Stimulated activated CD8-positive, alpha-beta memory T cell treated with anti-CD3 and anti-CD28 coated beads, Interleukin-2, amount 100 ng/mL, for 1 hour (primary cell): ENCODE data around the gene RTBDN.
"Not testable (repeated sequence)": the region's sequence is repeated elsewhere in the genome, so short reads cannot be mapped to it uniquely, and the experiment has no call there.

Experiments
- DNase-seq, 2 donors: peaks; one replicate each; pipeline ENCODE4 v3.0.0-alpha.2; 2020; ENCODE audit warnings: low read depth in 2 of 2

RTBDN gene

GRCh38 chr19:12825254-12826131 lies 8.9 kb downstream of the RTBDN start:
- no peak for DNase-seq

DNA sequence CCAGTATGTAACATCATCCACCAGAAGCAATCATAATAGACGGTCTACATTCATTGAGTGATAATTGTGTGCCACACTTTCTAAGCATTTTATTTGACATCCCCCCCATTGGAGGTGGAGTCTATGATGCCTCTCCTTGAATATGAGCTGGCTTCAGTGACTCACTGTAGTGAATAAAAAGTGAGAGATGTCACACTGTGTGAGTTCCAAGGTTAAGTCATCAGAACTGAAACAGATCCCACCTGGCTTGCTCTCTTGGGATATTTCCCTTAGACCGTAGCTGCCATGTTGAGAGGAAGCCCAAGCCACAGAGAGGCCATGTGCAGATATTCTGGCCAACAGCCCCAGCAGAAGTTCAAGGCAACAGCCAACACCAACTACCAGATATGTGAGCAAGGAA lies 12.6 kb downstream of the RTBDN start:
- DNase-seq = no peak

DNA sequence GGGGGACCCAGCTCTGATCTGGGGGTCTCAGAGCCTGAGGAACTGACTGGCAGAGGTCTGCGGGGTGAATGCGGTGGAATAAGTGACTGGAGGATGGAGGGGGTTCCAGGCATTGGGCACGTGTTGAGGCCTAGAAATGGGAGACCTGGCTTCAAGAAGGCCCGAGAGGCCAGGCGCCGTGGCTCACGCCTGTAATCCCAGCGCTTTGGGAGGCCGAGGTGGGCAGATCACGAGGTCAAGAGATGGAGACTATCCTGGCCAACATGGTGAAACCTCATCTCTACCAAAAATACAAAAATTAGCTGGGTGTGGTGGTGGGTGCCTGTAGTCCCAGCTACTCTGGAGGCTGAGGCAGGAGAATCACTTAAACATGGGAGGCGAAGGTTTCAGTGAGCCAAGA lies 16.6 kb downstream of the RTBDN start:
- not testable (repeated sequence) for DNase-seq

GRCh38 chr19:12817188-12817587 lies 17.2 kb downstream of the RTBDN start:
- not testable (repeated sequence) for DNase-seq

- DNase-seq = no peak
Measured at GRCh38 chr19:12815088-12815487, 19.3 kb downstream of the RTBDN start.

DNA sequence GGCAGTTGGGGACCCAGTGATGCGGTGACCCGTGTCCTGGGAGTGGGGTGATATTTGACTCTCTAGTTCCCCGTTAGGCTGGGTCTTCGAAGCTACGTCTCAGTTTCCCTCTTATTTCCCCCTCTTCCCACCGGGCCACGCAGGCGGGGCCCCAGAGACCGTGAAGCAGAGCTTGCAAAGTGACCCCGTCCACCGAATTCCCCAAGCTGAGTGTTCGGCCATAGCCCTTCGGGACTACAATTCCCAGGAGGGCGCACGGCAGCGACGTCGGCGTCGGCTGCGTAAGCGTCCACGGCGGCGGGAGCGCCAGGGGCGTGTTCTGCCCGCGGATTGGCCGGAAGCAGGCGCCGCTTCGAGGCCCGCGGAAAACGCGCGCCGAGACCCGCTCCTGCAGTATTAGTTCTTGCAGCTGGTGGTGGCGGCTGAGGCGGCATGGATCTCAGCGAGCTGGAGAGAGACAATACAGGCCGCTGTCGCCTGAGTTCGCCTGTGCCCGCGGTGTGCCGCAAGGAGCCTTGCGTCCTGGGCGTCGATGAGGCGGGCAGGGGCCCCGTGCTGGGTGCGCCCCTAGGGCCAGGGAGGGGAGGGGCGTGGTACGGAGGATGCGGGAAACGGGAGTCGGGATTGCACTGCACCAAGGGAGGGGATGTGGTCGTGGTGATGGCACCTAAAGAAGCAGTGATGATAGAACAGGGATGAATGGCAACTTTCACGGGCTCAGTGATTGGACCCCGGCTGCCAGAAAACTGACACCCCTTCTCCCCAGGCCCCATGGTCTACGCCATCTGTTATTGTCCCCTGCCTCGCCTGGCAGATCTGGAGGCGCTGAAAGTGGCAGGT lies 27.9 kb downstream of the RTBDN start, which contains the start of gene RNASEH2A:
RNASEH2A (plus strand) TSS at position 343 of the 840 bp plus-strand sequence; CDS start at position 433, 90 bp downstream.
- peak; percentile 71 to 74 for DNase-seq

DNA sequence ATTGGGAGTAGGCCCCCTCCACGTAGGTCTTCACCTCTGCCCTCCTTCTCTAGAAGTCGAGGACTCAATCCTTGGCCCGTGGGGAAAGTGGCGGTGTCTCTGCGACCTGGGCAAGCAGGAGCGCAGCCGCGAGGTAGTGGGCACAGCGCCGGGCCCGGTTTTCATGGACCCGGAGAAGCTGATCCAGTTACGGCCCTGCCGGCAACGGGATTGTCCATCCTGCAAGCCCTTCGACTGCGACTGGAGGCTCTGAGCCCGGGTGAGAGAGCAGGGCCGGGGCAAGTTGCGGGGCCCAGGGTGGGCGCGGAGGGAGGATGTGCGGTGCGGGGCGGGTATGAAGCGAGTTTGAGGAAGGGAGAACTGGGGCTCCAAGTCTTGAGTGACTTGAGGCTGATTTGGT lies 30.3 kb downstream of the RTBDN start:
- no peak for DNase-seq

- DNase-seq = no peak
Measured at GRCh38 chr19:12802267-12803106, 31.9 kb downstream of the RTBDN start.

GRCh38 chr19:12801466-12802266 lies 32.7 kb downstream of the RTBDN start, which contains the start of the genes PRDX2 and THSD8:
PRDX2 (minus strand) TSS chr19:12801800; CDS start chr19:12801261, 539 bp downstream.
THSD8 (plus strand) TSS chr19:12802069; CDS start chr19:12802072, 3 bp downstream.
- DNase-seq = no peak

DNA sequence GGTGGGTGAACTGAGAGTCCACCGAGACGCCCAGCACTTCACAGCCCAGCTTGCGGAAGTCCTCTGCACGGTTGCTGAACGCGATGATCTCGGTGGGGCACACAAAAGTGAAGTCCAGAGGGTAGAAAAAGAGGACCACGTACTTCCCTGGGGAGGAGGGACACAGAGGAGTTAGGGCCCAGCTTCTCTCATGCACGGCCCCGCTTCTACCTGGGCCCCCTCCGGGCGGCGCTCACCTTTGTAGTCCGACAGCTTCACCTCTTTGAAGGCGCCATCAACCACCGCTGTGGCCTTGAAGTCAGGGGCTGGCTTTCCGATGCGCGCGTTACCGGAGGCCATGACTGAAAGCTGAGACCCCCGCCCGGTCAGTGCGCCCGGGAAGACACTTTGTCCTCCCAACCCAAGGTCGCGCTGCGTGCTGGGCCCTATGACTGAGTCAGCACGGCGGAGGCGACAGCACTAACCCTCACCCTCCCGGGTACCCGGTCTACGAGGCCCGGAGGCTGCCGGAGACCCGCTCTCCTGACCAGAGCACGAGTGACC lies 33.4 kb downstream of the RTBDN start:
- no peak for DNase-seq

GRCh38 chr19:12800466-12800770 lies 34.0 kb downstream of the RTBDN start:
- DNase-seq = no peak

DNA sequence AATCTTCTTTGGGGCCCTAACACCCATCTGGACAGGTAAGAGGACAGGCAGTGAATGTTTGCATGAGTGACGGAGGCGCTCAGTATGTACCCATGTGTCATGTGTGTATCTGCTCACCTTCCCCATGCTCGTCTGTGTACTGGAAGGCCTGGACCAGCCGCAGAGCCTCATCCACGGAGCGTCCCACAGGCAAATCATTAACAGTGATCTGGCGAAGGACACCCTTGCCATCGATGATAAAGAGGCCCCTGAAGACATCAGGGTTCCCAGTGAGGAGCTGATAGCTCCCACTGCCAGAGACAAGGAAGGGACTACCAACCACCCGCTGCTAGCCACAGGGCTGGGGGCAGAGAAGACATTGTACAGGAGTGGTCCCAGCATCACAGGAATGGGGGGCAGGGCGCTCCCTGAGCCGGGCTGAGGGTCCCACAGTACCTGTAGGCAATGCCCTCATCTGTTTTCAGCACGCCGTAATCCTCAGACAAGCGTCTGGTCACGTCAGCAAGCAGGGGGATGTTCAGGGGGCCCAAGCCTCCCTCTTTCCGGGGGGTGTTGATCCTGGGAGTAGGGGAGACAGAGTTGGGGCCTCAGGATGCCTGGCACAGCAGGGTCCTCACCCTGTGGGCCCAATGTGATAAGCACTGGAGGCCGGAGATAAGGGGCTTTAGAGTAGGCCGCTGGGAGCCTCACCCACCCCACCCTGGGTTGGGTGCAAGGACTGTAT lies 34.5 kb downstream of the RTBDN start:
- DNase-seq = no peak

- not testable (repeated sequence) for DNase-seq
Measured at GRCh38 chr19:12797607-12798006, 36.8 kb downstream of the RTBDN start.

DNA sequence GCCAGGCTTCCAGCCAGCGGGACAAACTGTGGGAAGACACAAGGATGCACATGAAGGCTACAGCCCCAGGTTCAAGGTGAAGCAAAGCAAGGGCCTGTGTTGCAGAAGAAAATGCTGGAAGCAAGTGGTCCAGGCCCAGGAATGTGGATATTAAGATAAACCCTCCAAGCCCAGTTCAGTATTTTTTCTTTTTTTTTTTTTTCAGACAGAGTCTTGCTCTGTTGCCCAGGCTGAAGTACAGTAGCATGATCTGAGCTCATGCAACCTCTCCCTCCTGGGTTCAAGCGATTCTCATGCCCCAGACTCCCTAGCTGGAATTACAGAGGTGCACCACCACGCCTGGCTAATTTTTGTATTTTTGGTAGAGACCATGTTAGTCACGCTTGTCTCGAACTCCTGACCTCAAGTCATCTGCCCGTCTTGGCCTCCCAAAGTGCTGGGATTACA lies 37.2 kb downstream of the RTBDN start:
- no peak for DNase-seq

DNA sequence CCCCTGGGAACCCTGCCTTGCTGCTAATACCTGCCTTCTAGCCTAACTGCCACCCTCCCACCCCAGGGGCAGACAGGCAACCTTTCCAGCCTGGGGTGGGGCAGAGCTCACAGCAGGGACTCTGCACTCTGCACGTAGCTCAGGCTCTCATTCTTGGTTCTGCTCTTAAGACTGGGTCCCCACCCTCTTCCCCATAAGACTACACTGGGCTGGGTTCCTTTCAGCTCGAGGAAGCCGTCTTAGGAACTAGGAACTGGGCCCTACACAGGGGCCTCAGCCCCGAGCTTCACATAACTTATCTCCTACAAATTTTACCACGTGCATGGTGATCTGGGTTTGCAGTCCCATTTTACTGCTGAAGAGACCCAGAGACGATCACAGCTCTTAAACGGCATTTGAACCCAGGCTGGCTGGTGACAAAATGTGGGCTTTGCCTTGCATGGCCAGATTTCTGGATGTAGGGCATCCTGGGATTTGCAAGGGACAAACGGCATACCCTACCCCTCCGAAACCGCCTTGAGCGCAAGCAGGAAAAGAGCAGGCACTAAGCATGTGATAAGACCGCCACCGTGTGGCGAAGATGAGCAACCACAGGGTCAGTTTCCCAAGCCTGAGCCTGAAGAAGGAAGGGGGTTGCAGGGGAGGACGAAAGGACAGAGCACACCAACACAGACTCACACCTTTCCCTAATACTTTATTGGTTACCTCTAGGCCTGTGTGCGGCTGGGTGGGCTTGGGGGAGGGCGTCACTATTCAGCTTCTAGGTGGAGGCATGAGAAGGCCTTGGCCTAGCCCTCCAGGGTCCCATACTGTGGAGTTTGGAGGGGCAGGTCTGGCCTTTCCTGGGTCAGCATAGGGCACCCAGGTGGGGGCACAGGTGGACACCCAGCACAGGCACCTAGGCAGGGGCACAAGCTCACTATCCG lies 38.0 kb downstream of the RTBDN start:
- DNase-seq = peak; percentile 55 to 60

- DNase-seq = no peak
Measured at GRCh38 chr19:12794971-12795381, 39.4 kb downstream of the RTBDN start.

DNA sequence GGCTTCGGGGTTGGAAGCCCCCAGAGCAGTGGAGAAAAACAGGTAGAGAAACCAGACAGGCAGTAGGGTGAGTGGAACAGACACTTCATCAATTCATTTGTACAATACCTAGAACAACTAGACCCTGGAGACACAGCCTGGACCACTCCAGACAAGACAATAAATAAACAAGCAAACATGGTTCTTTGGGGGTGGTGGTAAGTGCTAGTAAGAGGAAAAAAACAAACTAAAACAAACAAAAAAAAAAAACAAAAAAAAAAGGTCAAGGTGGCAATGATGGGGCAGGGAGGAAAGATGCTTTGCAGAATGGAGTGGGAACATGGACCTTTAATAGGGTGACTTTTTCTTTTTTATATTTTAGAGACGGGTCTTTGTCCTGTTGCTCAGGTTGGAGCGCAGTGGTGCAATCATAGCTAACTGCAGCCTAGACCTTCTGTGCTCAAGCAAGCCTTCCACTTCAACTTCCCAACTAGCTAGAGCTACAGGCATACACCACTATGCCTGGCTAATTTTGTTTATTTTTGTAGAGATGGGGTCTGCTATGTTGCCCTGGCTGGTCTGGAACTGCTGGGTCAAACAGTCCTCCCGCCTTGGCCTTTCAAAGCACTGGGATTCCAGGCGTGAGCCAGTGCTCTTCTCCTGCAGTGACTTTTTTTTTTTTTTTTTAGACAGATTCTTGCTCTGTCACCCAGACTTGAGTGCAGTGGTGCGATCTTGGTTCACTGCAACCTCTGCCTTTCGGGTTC lies 40.0 kb downstream of the RTBDN start:
- DNase-seq = no peak
